Measurements from ENCODE around the gene CATSPER1.

CATSPER1 gene

DNA sequence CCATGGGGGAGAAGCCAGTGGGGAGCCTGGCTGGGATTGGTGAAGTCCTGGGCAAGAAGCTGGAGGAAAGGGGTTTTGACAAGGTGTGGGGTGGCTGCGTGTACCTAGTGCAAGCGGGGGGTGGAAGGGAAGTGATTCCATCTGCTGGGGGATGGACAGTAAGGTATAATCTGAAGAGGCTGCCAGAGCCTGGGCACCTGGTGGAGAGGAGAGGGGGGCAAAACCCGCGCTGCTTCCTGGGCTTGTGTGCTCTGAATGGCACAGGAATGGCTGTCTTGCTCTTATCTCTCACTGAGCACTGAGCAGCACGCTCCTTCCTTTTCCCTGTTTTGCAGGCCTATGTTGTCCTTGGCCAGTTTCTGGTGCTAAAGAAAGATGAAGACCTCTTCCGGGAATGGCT lies 23.0 kb downstream of the CATSPER1 start:
- Histone ChIP-seq H3K27ac (replicated peaks) (peak overlapping the region; percentile 97), H3K4me3 (replicated peaks; ENCODE audit: insufficient read depth, low read length) (peak overlapping the region; percentile 96), H3K27me3 (ENCODE audit: insufficient read depth, poor library complexity, severe bottlenecking) (no peaks in the 10 kb centered on the region)
- TF ChIP-seq, protein P1, sequence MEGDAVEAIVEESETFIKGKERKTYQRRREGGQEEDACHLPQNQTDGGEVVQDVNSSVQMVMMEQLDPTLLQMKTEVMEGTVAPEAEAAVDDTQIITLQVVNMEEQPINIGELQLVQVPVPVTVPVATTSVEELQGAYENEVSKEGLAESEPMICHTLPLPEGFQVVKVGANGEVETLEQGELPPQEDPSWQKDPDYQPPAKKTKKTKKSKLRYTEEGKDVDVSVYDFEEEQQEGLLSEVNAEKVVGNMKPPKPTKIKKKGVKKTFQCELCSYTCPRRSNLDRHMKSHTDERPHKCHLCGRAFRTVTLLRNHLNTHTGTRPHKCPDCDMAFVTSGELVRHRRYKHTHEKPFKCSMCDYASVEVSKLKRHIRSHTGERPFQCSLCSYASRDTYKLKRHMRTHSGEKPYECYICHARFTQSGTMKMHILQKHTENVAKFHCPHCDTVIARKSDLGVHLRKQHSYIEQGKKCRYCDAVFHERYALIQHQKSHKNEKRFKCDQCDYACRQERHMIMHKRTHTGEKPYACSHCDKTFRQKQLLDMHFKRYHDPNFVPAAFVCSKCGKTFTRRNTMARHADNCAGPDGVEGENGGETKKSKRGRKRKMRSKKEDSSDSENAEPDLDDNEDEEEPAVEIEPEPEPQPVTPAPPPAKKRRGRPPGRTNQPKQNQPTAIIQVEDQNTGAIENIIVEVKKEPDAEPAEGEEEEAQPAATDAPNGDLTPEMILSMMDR (IDR thresholded peaks at IDR 0.05; ENCODE audit: insufficient read depth, low read length): no peak
- TF ChIP-seq POLR2AphosphoS5 (IDR thresholded peaks at IDR 0.05; ENCODE audit: low read depth) (no peak), GABPA (IDR thresholded peaks at IDR 0.05; ENCODE audit: low read depth) (no peak), SPI1 (IDR thresholded peaks at IDR 0.05; ENCODE audit: borderline replicate concordance, low read depth) (no peak)
- TF ChIP-seq, protein P2, sequence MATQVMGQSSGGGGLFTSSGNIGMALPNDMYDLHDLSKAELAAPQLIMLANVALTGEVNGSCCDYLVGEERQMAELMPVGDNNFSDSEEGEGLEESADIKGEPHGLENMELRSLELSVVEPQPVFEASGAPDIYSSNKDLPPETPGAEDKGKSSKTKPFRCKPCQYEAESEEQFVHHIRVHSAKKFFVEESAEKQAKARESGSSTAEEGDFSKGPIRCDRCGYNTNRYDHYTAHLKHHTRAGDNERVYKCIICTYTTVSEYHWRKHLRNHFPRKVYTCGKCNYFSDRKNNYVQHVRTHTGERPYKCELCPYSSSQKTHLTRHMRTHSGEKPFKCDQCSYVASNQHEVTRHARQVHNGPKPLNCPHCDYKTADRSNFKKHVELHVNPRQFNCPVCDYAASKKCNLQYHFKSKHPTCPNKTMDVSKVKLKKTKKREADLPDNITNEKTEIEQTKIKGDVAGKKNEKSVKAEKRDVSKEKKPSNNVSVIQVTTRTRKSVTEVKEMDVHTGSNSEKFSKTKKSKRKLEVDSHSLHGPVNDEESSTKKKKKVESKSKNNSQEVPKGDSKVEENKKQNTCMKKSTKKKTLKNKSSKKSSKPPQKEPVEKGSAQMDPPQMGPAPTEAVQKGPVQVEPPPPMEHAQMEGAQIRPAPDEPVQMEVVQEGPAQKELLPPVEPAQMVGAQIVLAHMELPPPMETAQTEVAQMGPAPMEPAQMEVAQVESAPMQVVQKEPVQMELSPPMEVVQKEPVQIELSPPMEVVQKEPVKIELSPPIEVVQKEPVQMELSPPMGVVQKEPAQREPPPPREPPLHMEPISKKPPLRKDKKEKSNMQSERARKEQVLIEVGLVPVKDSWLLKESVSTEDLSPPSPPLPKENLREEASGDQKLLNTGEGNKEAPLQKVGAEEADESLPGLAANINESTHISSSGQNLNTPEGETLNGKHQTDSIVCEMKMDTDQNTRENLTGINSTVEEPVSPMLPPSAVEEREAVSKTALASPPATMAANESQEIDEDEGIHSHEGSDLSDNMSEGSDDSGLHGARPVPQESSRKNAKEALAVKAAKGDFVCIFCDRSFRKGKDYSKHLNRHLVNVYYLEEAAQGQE (IDR thresholded peaks at IDR 0.05; ENCODE audit: insufficient replicate concordance, low read depth): no peak
- no peak for DNase-seq (ENCODE audit: low read depth in 1 of 2, low spot score in 1 of 2)

DNA sequence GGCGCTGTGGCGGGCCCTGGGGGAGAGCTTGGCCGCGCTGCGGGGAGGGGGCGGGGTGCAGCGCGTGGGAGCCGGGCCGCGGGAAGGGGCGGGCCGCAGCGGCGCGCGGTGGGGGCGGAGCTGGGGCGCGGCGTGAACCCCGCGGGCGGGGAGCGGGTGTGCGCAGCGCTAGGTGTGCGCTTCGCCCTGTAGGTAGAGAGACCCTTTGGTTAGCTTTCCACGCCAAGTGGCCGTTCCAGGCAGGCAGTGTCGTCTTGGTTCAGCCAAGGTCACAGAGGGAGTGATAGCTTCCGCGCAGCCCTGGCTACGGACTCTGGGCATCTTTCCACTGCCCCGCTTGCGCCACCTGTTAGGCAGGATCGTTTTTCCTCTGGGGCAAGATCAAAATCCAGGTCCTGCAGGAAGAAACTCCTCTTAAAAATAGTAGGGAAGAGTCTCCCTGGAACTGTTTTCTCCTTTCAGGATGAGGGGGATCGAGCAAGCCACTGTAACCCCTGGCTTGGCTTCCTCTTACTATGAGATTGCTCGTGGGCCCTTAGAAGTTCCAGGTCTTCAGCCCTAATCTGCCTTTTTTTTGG lies 23.5 kb downstream of the CATSPER1 start:
- H3K27ac ChIP-seq (replicated peaks): peak overlapping the region; percentile 97
- no peak for TF ChIP-seq POLR2AphosphoS5 (IDR thresholded peaks at IDR 0.05; ENCODE audit: low read depth)
- TF ChIP-seq, protein P2 (IDR thresholded peaks at IDR 0.05; ENCODE audit: insufficient replicate concordance, low read depth): no peak
- peak overlapping the region; percentile 96 for H3K4me3 ChIP-seq (replicated peaks; ENCODE audit: insufficient read depth, low read length)
- DNase-seq (ENCODE audit: low read depth in 1 of 2, low spot score in 1 of 2): peak in 1 of 2 experiments; percentile 33
- no peaks in the 10 kb centered on the region for H3K27me3 ChIP-seq (ENCODE audit: insufficient read depth, poor library complexity, severe bottlenecking)

DNA sequence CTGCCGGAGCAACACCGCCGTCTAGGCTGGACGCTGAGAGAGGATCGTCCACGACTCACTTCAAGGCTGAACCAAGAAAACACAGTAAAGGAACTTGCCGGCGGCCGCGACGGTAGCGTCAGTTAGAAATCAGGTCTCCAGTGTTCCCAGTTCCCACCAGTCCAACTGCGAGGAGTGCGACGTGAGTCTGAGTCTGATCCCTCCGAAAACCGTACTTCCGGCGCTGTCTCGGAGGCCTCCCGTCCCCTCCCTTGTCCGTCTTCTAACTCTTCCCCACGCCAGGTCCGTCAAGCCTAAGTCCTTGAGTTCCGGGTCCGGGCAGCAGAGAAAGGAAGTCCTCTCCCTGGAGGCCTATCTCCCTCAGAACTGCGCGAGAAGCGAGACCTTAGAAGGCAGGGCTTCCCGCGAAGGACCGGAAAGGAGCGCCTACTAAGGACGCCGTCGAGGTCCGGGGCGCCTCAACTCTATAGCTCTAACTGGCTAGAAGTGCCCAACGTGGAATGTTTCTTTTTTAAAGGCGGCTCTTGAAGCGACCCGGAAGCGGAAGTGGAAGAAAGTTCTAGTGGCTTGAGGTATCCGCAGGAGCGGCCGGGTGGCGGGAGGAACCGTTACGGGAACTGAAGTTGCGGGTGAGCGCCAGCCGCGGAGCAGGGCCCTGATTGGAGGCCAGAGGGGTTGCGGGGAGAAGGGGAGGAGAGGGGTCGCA lies 24.2 kb downstream of the CATSPER1 start, which contains the start of the genes BANF1 and EIF1AD:
BANF1 (plus strand) TSS at position 562 of the 706 bp plus-strand sequence. CDS start 748 bp downstream, outside the sequence.
EIF1AD (minus strand) TSS at position 216 of the 706 bp plus-strand sequence. CDS start 1,768 bp downstream, outside the sequence.
- Histone ChIP-seq H3K4me3 (replicated peaks; ENCODE audit: insufficient read depth, low read length) (peak within 1 kb of the TSS; percentile 96), H3K27ac (replicated peaks) (peak within 1 kb of the TSS; percentile 97), H3K27me3 (ENCODE audit: insufficient read depth, poor library complexity, severe bottlenecking) (no peaks in the 10 kb centered on the region)
- TF ChIP-seq, protein P2 (IDR thresholded peaks at IDR 0.05; ENCODE audit: insufficient replicate concordance, low read depth): peak; percentile 51
- TF ChIP-seq GABPA (IDR thresholded peaks at IDR 0.05; ENCODE audit: low read depth) (peak; percentile 99), SPI1 (IDR thresholded peaks at IDR 0.05; ENCODE audit: borderline replicate concordance, low read depth) (peak; percentile 68), POLR2AphosphoS5 (IDR thresholded peaks at IDR 0.05; ENCODE audit: low read depth) (peak; percentile 75; the same call in 1 of the 2 replicates)
- TF ChIP-seq, protein P1 (IDR thresholded peaks at IDR 0.05; ENCODE audit: insufficient read depth, low read length): no peak
- peak; percentile 98 to 99 for DNase-seq (ENCODE audit: low read depth in 1 of 2, low spot score in 1 of 2)
